Smooth muscle cell (in vitro differentiated cells): ENCODE measurements around the gene CLDN7. TPM values are rescaled to one million over a fixed set of nuclear protein-coding genes. Genes with fewer than 3 reads are reported as not detected.

ENCODE experiments used
- DNase-seq: peaks from one replicate; lab custom pipeline; 2025; ENCODE audit not compliant: unreplicated experiment; lab: John Stamatoyannopoulos, UW
- H2AFZ ChIP-seq: fragments of 200-600 bp; sonication (generic); 2 replicates; pipeline ENCODE4 v1.6.0; 2016; ENCODE audit warnings: antibody characterized with exemption, low read depth, mild to moderate bottlenecking
- H3F3A ChIP-seq: fragments of 200-600 bp; sonication (generic); 2 replicates; pipeline ENCODE4 v1.6.0; 2017; ENCODE audit warnings: antibody characterized with exemption, low read depth
- H3K27ac ChIP-seq: fragments of 200-600 bp; sonication (generic); 2 replicates; pipeline ENCODE4 v1.5.1; 2016; ENCODE audit warnings: low read depth, mild to moderate bottlenecking
- H3K27me3 ChIP-seq: fragments of 200-600 bp; sonication (generic); 2 replicates; pipeline ENCODE4 v1.6.1; 2016; ENCODE audit warnings: low read depth, mild to moderate bottlenecking
- H3K36me3 ChIP-seq: fragments of 200-600 bp; sonication (generic); 2 replicates; pipeline ENCODE4 v1.5.1; 2016; ENCODE audit warnings: low read depth
- H3K4me1 ChIP-seq: fragments of 200-600 bp; sonication (generic); 2 replicates; pipeline ENCODE4 v1.5.1; 2016; ENCODE audit warnings: low read depth
- H3K4me2 ChIP-seq: fragments of 200-600 bp; sonication (generic); 2 replicates; pipeline ENCODE4 v1.6.0; 2016; ENCODE audit warnings: mild to moderate bottlenecking
- H3K4me3 ChIP-seq: fragments of 200-600 bp; sonication (generic); 2 replicates; pipeline ENCODE4 v1.5.1; 2016; ENCODE audit warnings: mild to moderate bottlenecking
- H3K79me2 ChIP-seq: fragments of 200-600 bp; sonication (generic); 2 replicates; pipeline ENCODE4 v1.6.0; 2016; ENCODE audit warnings: low read depth, mild to moderate bottlenecking
- H3K9ac ChIP-seq: fragments of 200-600 bp; sonication (generic); 2 replicates; pipeline ENCODE4 v1.6.0; 2016; ENCODE audit warnings: low read depth
- H3K9me3 ChIP-seq: fragments of 200-600 bp; sonication (generic); replicated peaks from 2 replicates; pipeline ENCODE4 v1.5.1; 2016; ENCODE audit warnings: low read depth
- H4K20me1 ChIP-seq: fragments of 200-600 bp; sonication (generic); 2 replicates; pipeline ENCODE4 v1.6.0; 2016; ENCODE audit warnings: low read depth
- WGBS: methylation state at CpG from one replicate; pipeline ENCODE4 v1.1.7; 2016; ENCODE audit warnings: low lambda C conversion rate; 5-methylcytosine and 5-hydroxymethylcytosine counted together
- polyA plus RNA-seq: library from polyadenylated mRNA; unstranded; fragments of >200 nt; fragmentation: Nextera tagmentation; extraction: Ambion mirVana; gene quantifications from 2 replicates; pipeline ENCODE4 v1.2.1, GENCODE V29; 2016
- total RNA-seq: library from RNA; depleted of rRNA; stranded (reverse); fragments of >200 nt; gene quantifications from 2 replicates; pipeline ENCODE4 v1.2.3, GENCODE V29; 2014
- TF ChIP-seq, protein P1 (sequence below): fragments of 200-600 bp; sonication (generic); IDR thresholded peaks from 2 replicates; pipeline ENCODE4 v1.5.1; 2017; ENCODE audit warnings: borderline replicate concordance, mild to moderate bottlenecking, antibody characterized with exemption; ENCODE audit not compliant: insufficient read depth, poor library complexity, severe bottlenecking

CLDN7 gene
- total and polyA plus RNA-seq, 2 experiments from 2014 or later: 25.2 to 33.7 TPM

DNA sequence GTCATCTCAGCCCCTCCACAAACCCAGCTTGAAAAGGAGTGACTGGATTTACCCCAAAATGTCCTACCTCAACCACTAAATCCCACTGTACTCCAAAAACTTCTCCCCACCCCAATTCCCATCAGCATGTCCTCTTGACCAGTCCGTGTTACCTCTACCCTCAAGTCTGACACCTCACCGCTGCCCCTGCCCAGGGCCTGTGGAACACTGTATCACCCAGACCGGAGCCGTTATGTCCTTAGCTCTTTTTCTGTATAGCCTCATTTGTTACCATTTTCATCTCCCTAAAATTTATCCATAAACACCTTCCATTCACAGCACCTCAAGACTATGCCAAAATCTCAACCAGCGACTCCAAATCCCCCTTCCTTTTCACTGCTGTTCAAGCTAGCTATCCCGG is 25.5 kb downstream of the CLDN7 start:
- Histone ChIP-seq H3K4me1 (peaks cover 31% of the 10 kb centered on the region), H3K79me2 (peaks cover 81% of the 10 kb centered on the region), H3K4me3 (peak overlapping the region; percentile 98), H3K4me2 (peak overlapping the region; percentile 91), H3K9me3 (no peaks in the 10 kb centered on the region), H3F3A (peaks cover 50% of the 10 kb centered on the region), H3K27ac (peak overlapping the region; percentile 74), H3K9ac (no peak overlapping the region), H3K36me3 (no peaks in the 10 kb centered on the region), H2AFZ (no peak overlapping the region), H3K27me3 (no peaks in the 10 kb centered on the region), H4K20me1 (peaks cover 36% of the 10 kb centered on the region)
- WGBS: 89% methylated on average over 6 of the region's 6 CpGs
- DNase-seq: no peak
- TF ChIP-seq, protein P1, sequence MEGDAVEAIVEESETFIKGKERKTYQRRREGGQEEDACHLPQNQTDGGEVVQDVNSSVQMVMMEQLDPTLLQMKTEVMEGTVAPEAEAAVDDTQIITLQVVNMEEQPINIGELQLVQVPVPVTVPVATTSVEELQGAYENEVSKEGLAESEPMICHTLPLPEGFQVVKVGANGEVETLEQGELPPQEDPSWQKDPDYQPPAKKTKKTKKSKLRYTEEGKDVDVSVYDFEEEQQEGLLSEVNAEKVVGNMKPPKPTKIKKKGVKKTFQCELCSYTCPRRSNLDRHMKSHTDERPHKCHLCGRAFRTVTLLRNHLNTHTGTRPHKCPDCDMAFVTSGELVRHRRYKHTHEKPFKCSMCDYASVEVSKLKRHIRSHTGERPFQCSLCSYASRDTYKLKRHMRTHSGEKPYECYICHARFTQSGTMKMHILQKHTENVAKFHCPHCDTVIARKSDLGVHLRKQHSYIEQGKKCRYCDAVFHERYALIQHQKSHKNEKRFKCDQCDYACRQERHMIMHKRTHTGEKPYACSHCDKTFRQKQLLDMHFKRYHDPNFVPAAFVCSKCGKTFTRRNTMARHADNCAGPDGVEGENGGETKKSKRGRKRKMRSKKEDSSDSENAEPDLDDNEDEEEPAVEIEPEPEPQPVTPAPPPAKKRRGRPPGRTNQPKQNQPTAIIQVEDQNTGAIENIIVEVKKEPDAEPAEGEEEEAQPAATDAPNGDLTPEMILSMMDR: no peak

DNA sequence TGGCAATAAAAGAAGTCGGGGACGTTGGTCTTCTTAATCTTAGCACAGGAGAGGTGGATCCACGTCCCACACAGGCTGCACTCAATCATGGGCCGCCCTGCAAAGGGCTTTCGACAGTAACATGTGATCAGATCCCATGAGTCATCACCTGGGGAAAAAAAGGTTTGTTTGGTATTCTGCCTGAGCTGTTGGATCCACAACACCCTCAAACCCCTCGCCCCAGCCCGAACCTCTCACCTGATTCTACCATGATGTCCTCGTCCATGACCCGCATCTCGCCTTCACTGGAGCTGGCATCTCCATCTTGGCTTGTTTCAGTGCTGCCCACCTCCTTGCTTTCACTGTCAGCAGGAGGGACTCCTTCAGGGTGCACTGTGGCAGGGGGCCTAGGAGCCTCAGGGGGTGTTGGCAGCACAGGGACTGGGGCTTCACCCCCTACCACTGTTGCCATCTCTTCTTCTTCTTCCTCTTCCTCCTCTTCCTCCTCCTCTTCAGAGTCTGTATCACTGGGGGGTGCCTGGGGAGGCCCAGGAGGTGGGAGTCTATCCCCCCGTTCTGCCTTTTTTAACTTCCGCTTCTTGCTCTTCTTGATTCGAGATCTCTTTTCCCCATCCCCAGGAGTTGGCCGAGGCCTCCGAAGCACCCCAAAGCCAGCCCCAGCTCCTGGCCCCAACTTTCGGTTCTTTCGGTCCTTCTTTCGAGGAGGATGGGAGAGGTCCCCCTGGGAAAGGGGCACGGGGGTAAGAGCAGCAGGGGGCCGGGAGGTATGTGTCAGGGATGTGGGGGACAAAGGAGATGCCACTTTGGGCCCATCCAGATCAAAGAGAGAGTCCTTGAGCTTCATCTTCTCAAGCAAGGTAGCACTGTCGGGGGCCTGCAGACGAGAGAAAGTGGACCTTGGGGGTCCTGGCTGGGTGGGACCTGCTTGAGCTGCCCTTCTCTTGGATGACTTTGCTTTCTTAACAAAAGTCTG is 26.3 kb downstream of the CLDN7 start:
- peaks cover 81% of the 10 kb centered on the region for H3K79me2 ChIP-seq
- H3K9ac ChIP-seq: no peak overlapping the region
- peaks cover 42% of the 10 kb centered on the region for H3F3A ChIP-seq
- H3K4me1 ChIP-seq: peaks cover 25% of the 10 kb centered on the region
- H3K27ac ChIP-seq: peak overlapping the region; percentile 74
- no peak for DNase-seq
- H3K4me2 ChIP-seq: no peak overlapping the region
- no peak overlapping the region for H2AFZ ChIP-seq
- peaks cover 44% of the 10 kb centered on the region for H4K20me1 ChIP-seq
- no peak overlapping the region for H3K4me3 ChIP-seq
- H3K9me3 ChIP-seq: no peaks in the 10 kb centered on the region
- TF ChIP-seq, protein P1: no peak
- H3K36me3 ChIP-seq: no peaks in the 10 kb centered on the region
- 82% methylated on average over 22 of the region's 22 CpGs for WGBS
- no peaks in the 10 kb centered on the region for H3K27me3 ChIP-seq

DNA sequence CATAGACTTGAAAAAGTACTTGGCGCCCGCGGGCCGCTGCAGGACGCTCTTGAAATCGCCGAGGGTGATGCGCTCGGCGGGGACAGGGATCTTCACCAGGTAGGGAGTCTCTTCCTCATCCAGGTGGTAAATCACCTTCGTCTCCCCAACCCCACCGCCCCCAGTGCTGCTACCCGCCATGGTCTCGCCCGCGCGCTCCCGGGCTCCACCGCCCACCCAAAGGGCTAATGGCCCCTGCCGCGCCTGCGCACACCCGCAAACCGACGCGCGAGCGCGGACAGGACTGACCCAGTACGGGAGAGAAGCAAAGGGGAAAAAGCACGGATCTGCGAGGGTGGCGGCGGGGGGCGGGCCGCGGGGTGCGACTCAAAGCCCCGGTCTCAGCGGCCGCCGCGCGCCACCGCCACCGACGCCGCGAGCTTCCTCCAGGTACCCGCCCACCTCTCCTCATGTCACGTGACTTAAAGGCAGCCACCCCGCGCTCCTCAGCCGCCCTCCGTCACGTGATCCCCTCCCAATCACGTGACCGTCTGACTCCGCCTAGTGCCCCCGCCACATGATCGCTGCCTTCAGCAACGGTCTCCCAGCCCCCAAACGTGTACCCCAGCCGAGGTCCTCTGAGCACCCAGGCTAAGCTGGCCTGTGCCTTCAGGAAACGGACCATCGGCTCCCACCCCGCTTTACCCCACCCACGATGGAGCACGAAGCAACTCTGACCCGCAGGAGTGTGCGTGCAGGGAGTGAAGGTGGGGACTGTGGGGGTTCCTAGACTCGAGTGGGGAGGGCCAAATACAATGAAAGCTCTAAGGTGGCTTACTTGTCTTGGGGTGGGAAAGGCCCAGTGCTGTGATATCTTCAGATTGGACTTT is 28.0 kb downstream of the CLDN7 start, which contains the start of gene DVL2:
DVL2 (minus strand) TSS at position 435 of the 869 bp plus-strand sequence; CDS start at position 180, 255 bp downstream.
- peak within 1 kb of the TSS; percentile 74 for H3K27ac ChIP-seq
- TF ChIP-seq, protein P1: no peak
- H3F3A ChIP-seq: peaks cover 32% of the 10 kb centered on the region
- H4K20me1 ChIP-seq: peaks cover 61% of the 10 kb centered on the region
- H3K4me1 ChIP-seq: peaks cover 12% of the 10 kb centered on the region
- whole genome bisulfite sequencing: 4% methylated on average over 55 of the region's 72 CpGs
- H3K4me2 ChIP-seq: peak within 1 kb of the TSS; percentile 92
- no peaks in the 10 kb centered on the region for H3K9me3 ChIP-seq
- no peaks in the 10 kb centered on the region for H3K36me3 ChIP-seq
- H3K9ac ChIP-seq: peak within 1 kb of the TSS; percentile 67
- H3K79me2 ChIP-seq: peaks cover 86% of the 10 kb centered on the region
- H2AFZ ChIP-seq: peak within 1 kb of the TSS; percentile 65
- H3K4me3 ChIP-seq: peak within 1 kb of the TSS; percentile 71
- DNase-seq: peak; percentile 95
- H3K27me3 ChIP-seq: no peaks in the 10 kb centered on the region
